Measurements from ENCODE around the gene AKT1.
"Not testable (repeated sequence)": the region's sequence is repeated elsewhere in the genome, so short reads cannot be mapped to it uniquely, and the experiment has no call there.

Gene AKT1

DNA sequence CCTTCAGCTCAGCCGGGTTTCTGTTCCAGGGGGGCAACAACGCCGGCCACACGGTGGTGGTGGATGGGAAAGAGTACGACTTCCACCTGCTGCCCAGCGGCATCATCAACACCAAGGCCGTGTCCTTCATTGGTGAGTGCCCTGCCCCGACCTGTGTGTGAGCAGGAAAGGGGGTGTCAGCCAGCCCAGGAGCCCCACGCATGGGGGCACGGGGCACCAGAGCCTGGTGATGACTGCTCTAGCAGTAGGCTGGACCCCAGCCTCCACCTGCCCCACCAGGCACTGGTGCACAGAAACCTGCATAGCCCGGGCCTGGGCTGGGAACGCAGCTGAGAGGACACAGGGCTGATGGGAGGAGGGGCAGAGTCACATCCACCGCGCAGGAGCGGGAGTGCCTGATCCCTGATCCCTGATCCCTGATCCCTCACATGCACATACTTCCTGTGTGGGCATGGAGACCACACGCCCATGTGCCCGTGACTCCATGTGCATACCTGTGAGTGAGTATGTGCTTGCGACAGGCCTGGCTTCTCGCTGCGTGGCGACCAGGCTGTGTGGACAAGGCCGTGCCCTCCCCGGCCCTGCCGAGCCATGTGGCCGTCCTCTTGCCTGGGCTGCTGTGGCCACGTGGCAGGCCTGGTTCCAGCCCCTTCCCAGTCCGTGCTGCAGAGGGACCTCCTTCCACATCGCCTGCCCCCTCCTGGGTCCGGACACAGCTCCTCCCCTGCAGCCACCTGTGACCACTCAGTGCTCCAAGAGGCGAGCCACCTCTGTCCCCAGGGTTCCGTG is 60.4 kb downstream of the AKT1 start:
- DNase-seq = no peak

DNA sequence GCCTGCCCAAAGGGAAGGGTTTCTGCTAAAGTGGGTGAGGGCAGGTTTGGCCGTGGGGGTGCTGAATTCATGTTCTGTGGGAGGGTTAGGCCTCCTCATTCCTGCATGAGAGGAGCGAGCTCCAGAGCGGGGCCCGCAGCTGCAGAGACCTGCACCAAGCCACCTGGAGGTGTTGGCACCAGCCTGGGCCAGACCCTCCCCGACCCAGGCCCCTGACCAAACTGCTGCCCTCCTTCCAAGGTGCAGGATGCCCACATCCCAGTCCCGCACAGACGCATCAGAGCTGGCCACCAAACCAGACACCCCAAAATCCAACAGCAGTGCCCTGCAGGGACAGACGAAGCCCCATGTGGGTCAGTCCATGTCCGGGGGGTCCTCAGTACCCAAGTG is 61.0 kb downstream of the AKT1 start:
- DNase-seq = no peak

DNA sequence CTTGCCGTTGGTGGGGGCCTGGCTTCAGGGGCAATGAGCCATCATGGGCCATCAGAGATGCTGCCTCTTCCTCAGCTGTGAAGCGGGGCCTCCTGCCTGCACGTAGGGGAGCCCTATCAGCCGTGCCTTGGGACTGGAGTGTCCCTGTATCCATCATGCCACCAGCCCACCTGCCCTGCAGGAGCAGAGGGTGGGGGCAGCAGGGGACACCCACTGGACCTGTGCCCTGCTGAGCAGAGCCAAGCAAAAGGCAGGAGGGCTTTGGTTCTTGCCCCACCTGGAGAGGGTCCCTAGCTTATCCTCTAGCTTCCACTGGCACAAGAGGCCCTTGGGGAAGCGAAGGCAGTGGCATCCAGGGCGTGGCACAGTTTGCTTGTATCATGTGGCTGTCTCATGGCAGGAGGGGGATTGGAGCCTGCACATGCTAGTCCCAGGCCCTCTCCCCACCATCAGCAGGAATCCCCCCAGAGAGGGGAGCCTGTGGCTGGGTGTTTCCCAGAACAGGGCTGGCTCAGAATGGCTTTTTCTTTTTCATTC is 61.4 kb downstream of the AKT1 start:
- DNase-seq = no peak

DNA sequence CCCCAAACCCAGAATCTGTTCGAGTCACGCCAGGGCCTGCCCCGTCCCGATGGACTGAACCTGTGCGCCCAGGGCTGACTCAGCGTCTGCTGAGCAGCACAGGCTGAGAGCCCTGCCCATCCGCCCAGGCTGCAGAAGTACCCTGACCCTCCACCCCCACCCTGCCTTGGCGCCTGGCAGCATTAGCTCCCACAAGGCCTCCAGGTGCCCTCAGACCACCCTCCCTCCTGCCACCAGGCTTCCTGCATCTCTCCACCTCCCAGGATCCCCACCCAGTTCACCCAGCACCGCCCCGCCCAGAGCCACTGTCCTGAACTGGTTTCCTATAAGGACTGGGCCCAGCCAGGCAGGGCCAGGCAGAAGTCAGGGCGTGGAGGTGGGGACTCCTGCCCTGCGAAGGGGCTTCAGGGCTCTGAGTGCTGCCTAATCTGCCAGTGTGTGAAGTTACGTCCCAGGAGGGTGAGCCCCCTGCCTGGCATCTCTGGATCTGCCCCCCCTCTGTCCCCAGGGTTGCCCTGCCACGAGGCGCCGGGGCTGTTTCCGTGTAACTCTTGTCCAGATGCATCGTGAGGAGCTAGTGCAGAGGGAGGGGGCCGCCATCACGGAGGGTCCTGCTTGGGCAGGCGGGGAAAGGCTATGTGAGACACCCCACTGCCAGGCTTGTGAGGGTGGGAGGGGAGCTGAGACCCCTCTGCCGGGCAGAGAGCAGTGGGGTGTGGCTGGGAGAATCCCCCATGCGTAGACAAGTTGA is 62.4 kb downstream of the AKT1 start:
- DNase-seq = no peak

DNA sequence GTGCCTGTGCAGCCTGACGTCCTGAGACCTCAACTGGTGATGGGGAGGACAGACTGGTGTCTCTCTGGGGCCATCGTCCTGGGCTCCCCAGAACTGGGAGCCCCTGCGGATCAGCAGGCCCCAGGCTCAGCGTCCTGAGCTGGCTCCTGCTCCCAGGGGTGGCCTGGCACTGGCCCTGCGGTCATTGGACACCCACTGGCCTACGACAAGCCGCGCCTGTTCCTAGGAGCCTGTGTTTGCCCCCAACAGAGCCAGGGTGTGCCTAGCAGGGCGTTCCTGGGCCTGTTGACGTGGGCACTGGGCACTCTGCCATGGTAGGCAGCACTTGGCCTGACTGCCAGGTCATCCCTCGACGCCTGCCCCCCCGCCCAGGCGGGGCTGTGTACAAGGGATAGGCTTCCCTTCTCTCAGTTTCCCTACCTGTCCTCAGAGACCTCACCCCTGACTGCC is 63.2 kb downstream of the AKT1 start:
- DNase-seq = no peak

DNA sequence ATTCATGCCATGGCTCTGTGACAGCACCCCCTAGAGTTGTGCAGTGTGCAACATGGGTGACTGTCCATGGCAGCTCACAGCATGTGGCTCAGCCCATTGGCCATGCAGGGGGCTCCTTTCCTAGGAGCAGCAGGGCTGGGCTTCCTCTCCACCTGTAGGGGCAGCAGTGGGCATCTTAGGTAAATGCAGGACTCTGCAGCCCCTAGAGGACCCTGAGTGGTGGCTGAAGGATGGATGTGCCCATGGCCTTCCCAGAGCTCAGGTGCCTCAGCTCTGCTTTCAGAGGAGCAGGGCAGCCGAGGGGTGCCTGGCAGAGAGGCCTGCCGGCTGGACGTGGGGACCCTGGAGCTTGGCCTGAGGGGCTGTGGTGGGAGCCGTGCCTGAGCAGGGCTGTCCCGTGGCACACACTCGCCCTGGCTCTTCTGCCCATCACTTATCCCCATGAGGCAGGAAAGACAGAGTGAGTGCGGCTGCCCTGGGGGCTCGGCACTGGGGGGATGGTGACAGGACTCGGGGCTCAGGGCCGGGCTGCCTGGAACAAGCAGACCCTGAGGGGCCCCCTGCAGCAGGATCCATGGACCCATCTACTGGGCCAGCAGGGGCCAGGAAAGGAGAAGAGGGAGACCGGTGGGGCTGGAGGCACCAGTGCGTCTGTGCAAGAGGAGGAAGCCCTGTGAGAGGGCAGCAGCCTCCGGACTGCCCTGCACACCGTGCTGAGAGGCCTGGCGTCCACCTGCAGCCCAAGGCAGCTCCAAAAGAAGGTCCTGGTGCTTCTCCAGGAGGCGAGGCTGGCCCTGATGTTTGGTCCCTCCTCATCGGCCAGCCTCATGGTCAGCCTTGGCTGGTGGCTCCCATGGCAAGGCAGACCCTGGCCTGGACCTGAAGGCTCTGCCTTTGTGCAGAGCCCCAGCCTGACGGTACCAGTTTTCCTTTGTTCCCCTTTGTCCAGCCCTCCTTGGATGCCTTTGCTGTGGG is 63.9 kb downstream of the AKT1 start:
- DNase-seq = no peak

DNA sequence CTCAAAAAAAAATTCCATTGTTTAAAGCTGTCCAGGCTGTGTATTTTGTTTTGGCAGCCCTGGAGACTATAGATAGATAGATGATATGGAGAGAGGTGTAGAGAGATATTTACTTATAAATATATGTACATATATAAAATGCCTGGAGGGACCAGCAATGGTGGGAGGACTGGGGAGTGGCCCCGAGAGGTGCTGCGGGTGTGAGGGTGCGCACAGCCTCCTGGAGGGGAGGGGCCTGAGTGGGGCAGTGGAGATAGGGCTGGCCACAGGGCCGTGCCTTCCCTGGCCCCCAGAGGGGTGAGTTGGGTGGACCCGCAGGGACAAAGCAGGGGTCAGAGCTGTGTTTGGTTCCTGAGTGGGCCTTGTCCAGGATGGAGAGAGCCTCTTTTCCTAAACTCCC is 65.1 kb downstream of the AKT1 start:
- no peak for DNase-seq

DNA sequence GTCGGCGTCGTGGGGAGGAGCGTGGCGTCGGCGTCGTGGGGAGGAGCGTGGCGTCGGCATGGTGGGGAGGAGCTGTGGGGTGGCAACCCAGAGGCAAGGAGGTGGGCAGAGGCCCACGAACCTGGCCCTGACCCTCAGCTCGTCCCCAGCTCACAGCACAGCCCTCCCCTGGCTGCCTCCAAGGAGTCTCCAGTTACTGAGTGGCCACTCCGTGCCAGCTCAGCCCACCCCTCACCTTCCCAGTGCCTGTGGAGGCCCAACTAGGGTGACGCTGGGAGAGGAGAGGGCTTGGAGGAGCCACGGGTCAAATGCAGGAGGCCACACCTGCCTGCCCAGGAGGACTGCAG is 65.7 kb downstream of the AKT1 start:
- no peak for DNase-seq

DNA sequence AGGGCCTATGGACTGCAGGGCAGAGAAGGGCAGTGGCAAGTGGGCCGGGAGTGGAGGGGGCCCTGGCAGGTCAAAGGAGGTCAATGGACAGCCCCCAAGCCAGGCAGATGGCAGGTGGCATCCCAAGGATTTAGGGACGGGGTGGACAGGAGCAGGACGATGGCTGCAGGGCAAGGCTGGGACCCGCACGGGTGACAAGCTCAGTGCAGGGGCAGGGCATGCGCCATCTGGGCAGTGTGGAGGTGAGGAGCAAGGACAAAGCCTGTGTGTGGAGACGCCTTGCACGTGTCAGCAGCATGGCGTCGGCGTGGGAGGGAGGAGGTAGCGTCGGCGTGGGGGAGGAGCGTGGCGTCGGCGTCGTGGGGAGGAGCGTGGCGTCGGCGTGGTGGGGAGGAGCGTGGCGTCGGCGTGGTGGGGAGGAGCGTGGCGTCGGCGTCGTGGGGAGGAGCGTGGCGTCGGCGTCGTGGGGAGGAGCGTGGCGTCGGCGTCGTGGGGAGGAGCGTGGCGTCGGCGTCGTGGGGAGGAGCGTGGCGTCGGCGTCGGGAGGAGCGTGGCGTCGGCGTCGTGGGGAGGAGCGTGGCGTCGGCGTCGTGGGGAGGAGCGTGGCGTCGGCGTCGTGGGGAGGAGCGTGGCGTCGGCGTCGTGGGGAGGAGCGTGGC is 66.2 kb downstream of the AKT1 start:
- DNase-seq = not testable (repeated sequence)

DNA sequence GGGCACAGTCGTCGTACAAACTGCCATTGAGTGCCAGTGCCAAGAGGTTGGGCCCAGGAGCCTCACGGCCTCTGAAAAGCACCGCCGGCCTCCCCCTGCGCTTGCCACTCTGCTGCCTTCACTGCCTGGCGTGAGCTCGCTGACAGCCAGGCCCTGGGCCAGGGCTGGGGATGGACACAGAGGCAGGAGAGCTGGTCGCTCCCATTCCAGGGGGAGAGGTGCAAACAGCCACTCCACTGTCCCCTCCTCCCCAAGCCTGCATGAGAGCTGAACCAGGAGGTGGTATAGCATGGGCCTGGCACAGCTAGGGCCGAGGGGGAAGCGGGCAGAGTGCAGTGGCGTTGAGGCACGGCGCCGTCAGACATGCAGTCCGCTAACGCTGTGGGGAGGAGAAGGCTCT is 66.9 kb downstream of the AKT1 start:
- no peak for DNase-seq

DNA sequence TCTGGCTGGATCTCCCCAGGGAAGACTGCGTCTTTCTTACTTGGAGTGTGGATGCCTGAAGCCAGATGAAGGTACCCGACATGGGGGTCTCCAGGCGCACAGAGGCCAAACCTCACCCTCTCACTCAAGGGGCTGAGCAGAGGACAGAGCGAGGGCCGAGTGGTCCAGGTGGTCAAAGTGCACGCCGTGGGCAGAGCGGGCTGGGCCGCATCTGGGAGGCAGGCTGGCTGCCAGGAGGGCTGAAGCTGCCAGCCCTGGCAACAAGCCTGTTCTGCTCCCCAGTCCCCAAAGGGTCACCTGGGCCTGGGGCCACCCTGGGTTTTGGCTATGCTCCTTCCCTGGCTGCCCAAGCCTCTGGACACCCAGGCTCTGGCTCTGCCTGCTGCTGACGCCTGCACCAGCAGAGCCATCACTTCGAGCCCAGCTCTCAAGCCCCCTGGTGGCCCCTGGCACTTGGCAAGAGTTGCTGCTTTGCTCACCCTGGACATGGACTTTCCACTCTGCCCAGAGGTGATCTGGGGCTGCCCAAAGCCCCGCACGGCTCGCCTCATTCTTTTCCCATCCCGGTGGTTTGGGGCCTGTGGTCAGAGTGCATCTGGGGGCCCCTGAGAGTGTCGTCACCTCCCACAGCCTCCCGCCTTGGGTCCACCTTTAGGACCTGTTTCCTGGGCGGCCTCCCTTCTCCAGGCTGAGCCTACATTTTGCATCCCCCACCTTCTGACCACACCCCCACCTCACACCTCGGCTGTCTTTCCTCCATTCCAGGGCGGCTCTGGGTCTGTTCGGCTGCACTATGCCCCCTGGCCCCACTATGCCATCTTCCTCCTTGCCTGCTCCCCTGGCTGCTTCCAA is 68.7 kb downstream of the AKT1 start:
- no peak for DNase-seq

DNA sequence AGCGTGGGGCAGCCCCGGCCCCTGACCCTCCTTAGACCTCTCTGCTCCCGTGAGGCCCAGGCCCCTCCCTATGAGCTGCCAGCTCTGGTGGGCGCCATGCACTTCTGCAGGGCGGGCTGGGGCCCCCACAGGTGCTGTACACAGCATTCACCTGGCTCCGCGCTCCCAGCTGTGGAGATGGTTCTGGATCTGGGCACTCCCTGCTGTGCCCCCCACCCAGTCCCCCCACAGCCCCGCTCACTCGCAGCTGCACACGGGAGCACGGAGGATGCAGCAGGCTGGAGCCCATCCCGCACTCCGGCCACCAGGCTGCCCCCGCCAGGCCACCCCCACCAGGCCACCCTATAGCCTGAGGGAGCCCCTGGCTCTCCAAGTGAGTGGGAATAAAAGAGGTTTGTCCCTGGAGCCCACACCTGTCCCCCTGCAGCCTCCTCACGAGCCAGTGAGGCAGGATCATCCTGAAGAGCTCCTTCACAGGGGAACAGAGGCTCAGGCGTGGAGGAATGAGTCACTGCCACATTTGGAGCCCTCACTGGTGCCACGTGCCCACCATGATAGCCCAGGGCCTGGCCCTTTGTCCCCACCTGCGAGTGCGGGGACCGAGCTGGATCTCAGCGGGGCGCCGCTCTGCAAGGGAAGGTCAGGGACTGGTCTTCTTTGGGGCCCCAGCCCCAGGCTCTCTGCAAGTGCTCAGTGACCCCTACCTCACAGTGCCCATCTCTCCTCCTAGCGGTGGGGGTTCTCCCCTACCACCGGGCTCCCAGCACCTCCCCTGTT is 69.6 kb downstream of the AKT1 start:
- no peak for DNase-seq

DNA sequence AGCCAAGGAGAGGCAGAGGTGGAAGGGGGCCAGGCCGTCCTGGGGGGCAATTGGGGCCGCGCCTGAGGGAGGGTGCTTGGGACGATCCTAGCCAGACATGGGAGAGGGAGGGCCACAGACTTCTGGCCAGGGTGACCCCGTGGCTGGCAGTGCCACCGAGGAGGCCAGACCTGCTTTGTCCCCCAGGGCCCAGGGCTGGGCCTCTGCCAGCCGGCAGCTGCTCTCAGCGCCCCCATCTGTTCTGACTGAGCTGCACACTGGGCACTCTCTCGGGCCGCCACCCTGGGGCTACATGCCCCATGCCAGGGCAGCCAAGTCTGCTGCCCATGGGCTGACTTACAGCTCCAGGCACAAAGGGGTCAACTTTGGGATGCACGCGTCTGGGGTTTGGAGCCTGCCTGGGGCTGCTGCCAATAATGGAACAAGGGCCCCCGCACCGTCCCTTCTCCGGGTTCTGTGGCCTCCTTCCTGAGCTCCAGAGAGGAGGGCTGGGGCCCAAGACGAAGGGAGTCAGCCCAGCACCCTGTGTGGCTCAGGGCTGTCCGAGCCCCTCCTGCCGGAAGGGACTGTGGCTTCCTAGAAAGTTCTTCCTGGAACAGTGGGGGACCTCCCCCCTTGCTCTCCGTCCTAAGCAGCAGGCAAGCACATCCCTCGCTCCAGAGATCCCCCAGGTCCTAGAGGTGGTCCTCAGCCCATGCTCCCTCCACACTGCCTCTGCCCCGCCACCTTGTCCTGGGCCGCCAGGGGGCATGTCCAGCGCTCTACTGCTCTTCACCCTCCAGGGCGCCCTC is 70.4 kb downstream of the AKT1 start:
- no peak for DNase-seq

DNA sequence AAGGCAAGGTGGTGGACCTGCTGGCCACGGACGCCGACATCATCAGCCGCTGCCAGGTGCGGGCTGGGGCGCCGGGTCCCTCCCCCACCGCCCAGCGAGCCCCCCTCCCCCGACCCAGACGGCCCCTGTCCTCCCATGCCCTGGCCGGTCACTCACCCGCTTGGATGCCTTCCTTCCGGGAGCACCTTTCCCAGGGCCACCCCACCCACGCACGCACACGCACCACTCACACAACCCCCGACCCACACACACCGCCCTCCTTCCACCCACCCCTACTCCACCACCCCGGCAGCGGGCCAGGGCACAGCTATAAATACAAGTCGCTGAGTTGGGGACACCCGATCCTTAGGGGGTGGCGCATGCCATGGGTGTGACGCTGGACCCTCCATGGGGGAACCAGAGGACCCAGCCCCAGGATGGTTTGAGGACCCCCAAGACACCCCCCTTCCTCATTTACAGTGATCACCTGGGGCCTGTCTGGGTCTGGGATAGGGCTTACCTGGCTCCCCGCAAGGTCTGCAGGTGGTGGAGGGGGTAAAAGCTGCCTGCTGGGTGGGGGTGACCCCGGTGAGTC is 71.1 kb downstream of the AKT1 start:
- peak; percentile 12 for DNase-seq

DNA sequence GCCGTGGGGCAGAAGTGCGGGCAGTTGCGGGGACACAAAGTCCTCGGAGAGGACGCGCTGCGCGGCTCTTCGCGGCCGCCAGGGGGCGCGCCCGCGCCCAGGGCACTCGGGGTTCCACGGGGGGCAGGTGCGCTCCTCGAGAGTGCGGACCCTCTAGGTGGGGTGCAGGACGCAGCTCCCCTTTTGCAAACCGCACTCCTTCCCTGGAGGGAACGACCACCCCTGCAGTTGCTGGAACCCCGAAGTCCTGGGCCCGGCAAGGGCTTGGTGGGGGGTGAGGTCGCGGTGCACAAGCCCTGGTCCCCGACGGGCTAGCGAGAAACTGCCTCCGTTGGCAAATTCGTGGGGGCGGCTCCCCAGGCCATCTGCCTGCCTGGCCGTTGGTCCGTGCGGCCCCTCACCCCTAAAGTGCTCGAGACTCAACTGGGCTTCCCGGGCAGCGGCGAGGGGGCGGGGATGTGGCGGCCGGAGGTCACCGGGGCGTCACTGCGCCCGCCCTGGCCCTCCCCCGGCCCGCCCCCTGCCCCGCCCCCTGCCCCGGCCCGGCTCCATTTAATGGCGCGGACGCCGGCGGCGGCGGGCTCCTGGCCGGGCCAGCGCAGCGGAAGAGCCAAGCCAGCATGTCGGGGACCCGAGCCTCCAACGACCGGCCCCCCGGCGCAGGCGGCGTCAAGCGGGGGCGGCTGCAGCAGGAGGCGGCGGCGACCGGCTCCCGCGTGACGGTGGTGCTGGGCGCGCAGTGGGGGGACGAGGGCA is 71.7 kb downstream of the AKT1 start, which contains the start of gene ADSS1:
Gene ADSS1, plus strand, starts transcription at position 579 of the 756 bp plus-strand sequence. Its CDS starts 42 bp downstream, at position 621.
- DNase-seq = peak; percentile 60

DNA sequence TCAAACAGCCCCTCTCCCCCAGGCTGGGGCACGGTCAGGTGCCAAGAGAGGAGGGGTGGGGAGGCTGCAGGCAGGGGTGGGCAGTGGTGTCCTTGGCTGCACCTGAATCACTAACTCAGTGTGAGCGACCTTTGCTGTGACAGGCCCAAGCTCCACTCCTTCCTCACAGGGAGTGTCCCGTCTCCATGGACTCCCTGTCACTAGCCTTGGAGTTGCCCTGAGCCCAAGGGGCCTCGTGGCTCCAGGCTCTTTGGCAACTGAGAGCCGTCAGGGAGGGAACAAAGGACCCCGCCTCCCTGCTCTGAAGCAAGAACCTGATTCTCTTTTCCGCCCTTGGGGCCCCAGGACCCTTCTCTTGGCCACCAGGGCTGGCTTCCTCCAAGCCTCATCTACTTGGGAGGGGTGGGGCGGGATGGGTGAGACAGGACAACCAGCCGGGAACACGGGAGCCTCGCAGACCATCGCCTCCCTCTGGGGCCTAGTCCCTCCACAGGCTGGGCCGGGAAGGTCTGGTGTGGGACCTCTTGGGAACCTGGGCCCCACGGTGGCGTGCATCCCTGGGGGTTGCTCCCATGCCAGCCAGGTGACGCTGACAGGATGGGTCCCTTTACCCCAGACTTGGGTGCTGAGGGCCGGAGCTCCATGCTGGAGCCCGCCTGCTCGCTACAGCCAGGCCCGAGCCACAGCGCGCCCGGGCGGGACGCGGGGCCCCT is 72.5 kb downstream of the AKT1 start:
- DNase-seq = no peak

DNA sequence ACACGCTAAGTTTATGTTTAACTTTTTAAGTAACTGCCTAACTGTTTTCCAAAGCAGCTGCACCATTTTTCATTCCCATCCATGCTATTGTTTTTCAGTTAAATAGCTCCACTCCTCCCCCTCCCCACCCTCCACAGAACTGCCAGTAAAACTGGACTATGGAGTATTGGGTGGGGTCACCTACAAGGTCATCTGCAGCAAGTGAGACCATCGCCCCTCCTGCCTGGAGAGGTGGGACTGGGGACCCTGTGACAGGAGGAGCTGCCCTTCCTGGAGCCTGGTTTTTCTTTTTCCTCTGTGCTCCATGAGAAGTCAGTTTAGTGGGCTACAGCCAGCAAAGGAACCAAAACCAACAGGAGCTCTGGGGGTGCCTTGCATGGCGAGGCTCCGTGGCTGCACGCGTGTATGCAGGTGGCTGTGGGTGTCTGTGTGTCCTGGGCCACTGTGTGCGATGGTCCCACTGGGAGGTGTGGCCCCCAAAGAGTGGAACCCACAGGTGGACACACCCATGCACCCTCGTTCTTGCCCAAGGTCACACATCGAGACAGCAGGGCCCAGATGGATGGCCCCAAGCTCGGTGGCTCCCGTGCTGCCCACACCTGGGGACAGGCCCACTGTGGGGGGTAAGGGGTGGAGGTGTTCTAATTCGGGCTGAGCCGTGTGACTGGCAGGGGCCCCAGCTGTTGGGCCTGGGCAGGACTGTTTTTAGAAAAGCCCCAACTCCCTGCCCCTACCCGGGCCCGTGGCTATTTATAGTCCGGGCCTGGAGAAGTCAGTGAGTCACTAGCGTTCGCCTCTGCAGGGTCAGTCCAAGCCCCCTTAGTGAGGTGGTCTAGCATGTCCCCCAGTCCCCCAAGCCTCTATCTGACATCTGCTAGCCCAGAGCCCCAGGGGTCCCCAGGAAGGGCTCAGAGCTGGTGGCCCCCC is 73.8 kb downstream of the AKT1 start:
- no peak for DNase-seq
